DND-41 (cell line): ENCODE results near the gene BRD1.

Source experiments
- ATAC-seq: fragments of 200-7000 bp; cut with Tn5 transposase; 3 replicates; pipeline ENCODE4 v1.9.1; 2021; ENCODE audit warnings: low read depth; ENCODE audit not compliant: insufficient read depth
- DNase-seq: peaks from one replicate; pipeline ENCODE4 v3.0.0-alpha.2; 2020
- H2AFZ ChIP-seq: 2 replicates; pipeline ENCODE4 v1.6.0; 2012; ENCODE audit warnings: low read depth, low read length
- H3K27ac ChIP-seq: 2 replicates; pipeline ENCODE4 v1.5.1; 2012; ENCODE audit warnings: low read length, inconsistent platforms
- H3K27me3 ChIP-seq: fragments of 200-600 bp; sonication (generic); 2 replicates; pipeline ENCODE4 v1.6.0; 2012; ENCODE audit warnings: low read length, mild to moderate bottlenecking, inconsistent platforms; ENCODE audit not compliant: insufficient read depth, poor library complexity
- H3K36me3 ChIP-seq: 2 replicates; pipeline ENCODE4 v1.5.1; 2012; ENCODE audit warnings: low read length, inconsistent platforms; ENCODE audit not compliant: insufficient read depth
- H3K4me1 ChIP-seq: 2 replicates; pipeline ENCODE4 v1.5.1; 2012; ENCODE audit warnings: mild to moderate bottlenecking, low read length; ENCODE audit not compliant: insufficient read depth
- H3K4me2 ChIP-seq: 2 replicates; pipeline ENCODE4 v1.6.0; 2012; ENCODE audit warnings: mild to moderate bottlenecking, moderate library complexity, low read length, inconsistent platforms; ENCODE audit not compliant: insufficient read depth
- H3K4me3 ChIP-seq, 2 experiments: fragments of 200-600 bp in 1 of 2; shearing (Covaris generic) in 1 of 2; 2 replicates each; pipeline ENCODE4 v1.5.1; 2012 to 2016; ENCODE audit warnings: inconsistent platforms in 2 of 2, low read length in 2 of 2, mild to moderate bottlenecking in 2 of 2, low read depth in 1 of 2, moderate library complexity in 1 of 2
- H3K79me2 ChIP-seq: 2 replicates; pipeline ENCODE4 v1.6.0; 2012; ENCODE audit warnings: low read length, inconsistent platforms; ENCODE audit not compliant: insufficient read depth
- H3K9ac ChIP-seq: 2 replicates; pipeline ENCODE4 v1.6.0; 2012; ENCODE audit warnings: low read depth, mild to moderate bottlenecking, inconsistent platforms, low read length, moderate library complexity
- H3K9me3 ChIP-seq: 2 replicates; pipeline ENCODE4 v1.5.1; 2012; ENCODE audit warnings: low read length, moderate library complexity, mild to moderate bottlenecking, inconsistent platforms; ENCODE audit not compliant: insufficient read depth, severe bottlenecking
- H4K20me1 ChIP-seq: 2 replicates; pipeline ENCODE4 v1.6.0; 2012; ENCODE audit warnings: low read length; ENCODE audit not compliant: insufficient read depth
- CTCF ChIP-seq: IDR thresholded peaks from 2 replicates; pipeline ENCODE4 v1.5.1; 2012; ENCODE audit warnings: borderline replicate concordance, low read length, moderate library complexity, mild to moderate bottlenecking; ENCODE audit not compliant: poor library complexity, severe bottlenecking; ENCODE audit errors: extremely low read depth
- EZH2 ChIP-seq: IDR thresholded peaks from 3 replicates; pipeline ENCODE4 v1.6.1; 2012; ENCODE audit warnings: borderline replicate concordance, low read depth, mild to moderate bottlenecking, moderate library complexity, low read length, inconsistent platforms; ENCODE audit not compliant: severe bottlenecking

The BRD1 gene

GRCh38 chr22:49838771-49839717 is 11.4 kb upstream of the BRD1 start:
- peaks cover 18% of the 10 kb centered on the region for H3K4me1 ChIP-seq
- H3K9ac ChIP-seq = peak overlapping the region; percentile 30; the same call in 1 of the 2 replicates
- H3K4me3 ChIP-seq = peak overlapping the region in 1 of 2 experiments; percentile 47; a peak in 2 of 4 replicates
- peak; percentile 99 for ATAC-seq
- peak overlapping the region; percentile 66 for H3K4me2 ChIP-seq
- no peaks in the 10 kb centered on the region for H3K9me3 ChIP-seq
- H3K79me2 ChIP-seq = no peaks in the 10 kb centered on the region
- DNase-seq = peak; percentile 93
- peak overlapping the region; percentile 56 for H3K27ac ChIP-seq
- H2AFZ ChIP-seq = peak overlapping the region; percentile 64; the same call in 1 of the 2 replicates
- H3K36me3 ChIP-seq = no peaks in the 10 kb centered on the region
- H3K27me3 ChIP-seq = no peaks in the 10 kb centered on the region
- H4K20me1 ChIP-seq = 0 out of 2 replicates have a peak, but pooled peaks cover 7% of the 10 kb centered on the region
- no peak for TF ChIP-seq EZH2
- no peak for TF ChIP-seq CTCF

GRCh38 chr22:49833340-49834007 is 5.8 kb upstream of the BRD1 start:
- Histone ChIP-seq H3K79me2 (no peaks in the 10 kb centered on the region; the same call in 1 of the 2 replicates), H3K9me3 (no peaks in the 10 kb centered on the region), H3K36me3 (no peaks in the 10 kb centered on the region), H4K20me1 (no peaks in the 10 kb centered on the region), H3K27me3 (peaks cover 5% of the 10 kb centered on the region), H3K4me2 (no peak overlapping the region), H3K4me1 (peaks cover 6% of the 10 kb centered on the region), H3K4me3 (no peak overlapping the region), H3K27ac (no peak overlapping the region), H2AFZ (no peak overlapping the region), H3K9ac (no peak overlapping the region)
- no peak for ATAC-seq
- no peak for DNase-seq
- TF ChIP-seq EZH2 (no peak), CTCF (no peak)

- H3K4me1 ChIP-seq = peaks cover 29% of the 10 kb centered on the region
These were observed 1.6 kb upstream of the BRD1 start for GRCh38 chr22:49829044-49829853.

More at GRCh38 chr22:49829044-49829853, 1.6 kb upstream of the BRD1 start:
- H3K4me3 ChIP-seq = no peak overlapping the region
- ATAC-seq = no peak
- H3K79me2 ChIP-seq = peaks cover 33% of the 10 kb centered on the region
- no peak for DNase-seq
- H3K36me3 ChIP-seq = peaks cover 14% of the 10 kb centered on the region
- no peak overlapping the region for H3K27ac ChIP-seq
- H3K27me3 ChIP-seq = peaks cover 5% of the 10 kb centered on the region
- H3K4me2 ChIP-seq = no peak overlapping the region; the same call in 1 of the 2 replicates
- H2AFZ ChIP-seq = no peak overlapping the region
- peaks cover 26% of the 10 kb centered on the region for H4K20me1 ChIP-seq
- TF ChIP-seq EZH2 (no peak), CTCF (no peak)
- H3K9ac ChIP-seq = no peak overlapping the region
- no peaks in the 10 kb centered on the region for H3K9me3 ChIP-seq
